ENCODE data around the gene GPR143.

The GPR143 gene

DNA sequence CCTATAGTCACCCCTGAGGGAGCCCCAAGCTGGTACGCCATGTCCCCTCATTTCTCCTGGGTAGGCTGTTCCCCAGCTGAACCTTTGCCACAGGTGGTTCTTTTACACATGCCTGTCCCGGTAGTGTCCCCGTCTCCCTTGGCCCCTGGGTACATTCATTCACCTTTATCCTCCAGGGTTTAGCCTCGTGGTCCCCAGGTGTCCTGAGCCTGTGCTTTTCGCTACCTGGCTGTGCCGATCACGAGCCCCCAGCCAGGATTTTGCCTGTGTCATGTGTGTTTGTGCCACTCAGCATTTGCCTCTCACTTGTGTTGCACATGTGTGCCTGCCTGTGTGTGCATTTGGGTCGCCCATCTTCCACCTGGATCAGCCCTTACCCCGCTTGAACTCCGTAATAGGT, 57.6 kb downstream of the GPR143 start:
- no peak for TF ChIP-seq FOXP2 (optimal IDR thresholded peaks at IDR 0.05; ENCODE audit: control extremely low read depth, extremely low read length, insufficient read depth)
- TF ChIP-seq POLR2AphosphoS5 (IDR thresholded peaks at IDR 0.05; ENCODE audit: borderline replicate concordance, low read depth, low read length) = no peak
- no peak for TF ChIP-seq EZH2 (IDR thresholded peaks at IDR 0.05)
- Histone ChIP-seq H3K27ac (no peak overlapping the region), H3K4me3 (no peak overlapping the region), H3K36me3 (ENCODE audit: insufficient read depth, low read length) (peaks cover 18% of the 10 kb centered on the region; the same call in 1 of the 2 replicates), H3K9ac (ENCODE audit: insufficient read length) (no peak overlapping the region), H3K9me3 (ENCODE audit: low read depth, low read length) (no peaks in the 10 kb centered on the region)
- no peak for DNase-seq (ENCODE audit: low read depth, low spot score)

DNA sequence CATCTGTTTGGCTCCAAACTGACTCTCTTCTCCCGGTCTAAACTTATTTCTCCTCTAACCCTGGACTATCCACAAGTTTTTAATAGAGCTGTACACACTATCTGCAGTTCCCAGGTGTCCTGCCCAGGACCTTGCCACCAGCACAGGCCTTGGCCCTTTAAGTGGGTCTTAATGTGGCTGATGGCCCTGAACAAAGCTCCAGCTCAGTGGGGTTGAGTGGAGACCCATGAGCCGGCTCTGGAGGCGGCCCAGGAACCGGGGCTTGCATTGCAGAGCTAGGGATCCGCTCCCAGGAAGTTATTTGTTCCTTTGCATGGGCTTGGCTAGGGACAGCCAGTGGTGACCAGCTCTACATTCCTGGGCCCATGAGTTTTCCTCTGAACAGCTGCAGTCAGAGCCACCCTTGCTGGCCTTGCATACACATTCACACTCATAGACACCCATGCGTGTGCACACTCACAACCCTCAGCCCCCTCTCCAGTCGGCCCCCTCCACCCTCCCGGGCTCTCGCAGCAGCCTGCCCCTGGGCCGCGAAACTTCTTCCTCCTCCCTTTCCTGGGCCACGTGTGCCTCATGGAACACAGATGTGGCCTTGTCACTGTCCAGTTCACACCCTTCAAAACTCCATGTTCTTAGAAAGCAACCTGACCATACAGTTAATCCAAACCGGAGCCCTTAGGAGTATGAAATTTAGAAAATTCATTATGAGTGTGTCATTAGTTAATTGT, 58.2 kb downstream of the GPR143 start:
- no peak for DNase-seq (ENCODE audit: low read depth, low spot score)
- Histone ChIP-seq H3K9me3 (ENCODE audit: low read depth, low read length) (no peaks in the 10 kb centered on the region), H3K36me3 (ENCODE audit: insufficient read depth, low read length) (peaks cover 18% of the 10 kb centered on the region; the same call in 1 of the 2 replicates), H3K4me3 (no peak overlapping the region), H3K9ac (ENCODE audit: insufficient read length) (no peak overlapping the region), H3K27ac (no peak overlapping the region)
- TF ChIP-seq POLR2AphosphoS5 (IDR thresholded peaks at IDR 0.05; ENCODE audit: borderline replicate concordance, low read depth, low read length) (no peak), EZH2 (IDR thresholded peaks at IDR 0.05) (no peak), FOXP2 (optimal IDR thresholded peaks at IDR 0.05; ENCODE audit: control extremely low read depth, extremely low read length, insufficient read depth) (no peak)

DNA sequence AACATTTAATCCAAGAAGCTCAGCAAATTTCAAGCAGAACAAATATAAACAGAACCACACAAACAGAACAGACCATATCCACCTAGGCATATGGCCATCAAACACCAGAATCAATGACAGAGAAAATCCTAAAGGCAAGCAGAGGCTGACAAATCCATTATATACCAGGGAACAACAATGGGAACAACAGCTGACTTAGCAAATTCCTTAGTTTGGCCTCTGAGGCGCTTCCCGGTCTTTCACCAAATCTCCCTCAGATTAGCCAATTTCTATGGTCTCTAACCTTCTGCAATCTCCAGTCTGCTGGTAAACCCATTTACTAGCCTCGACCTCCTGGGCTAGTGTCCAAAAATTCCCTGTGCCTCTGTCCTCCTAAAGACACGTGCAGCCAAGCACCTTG, 59.2 kb downstream of the GPR143 start:
- TF ChIP-seq POLR2AphosphoS5 (IDR thresholded peaks at IDR 0.05; ENCODE audit: borderline replicate concordance, low read depth, low read length) (no peak), FOXP2 (optimal IDR thresholded peaks at IDR 0.05; ENCODE audit: control extremely low read depth, extremely low read length, insufficient read depth) (no peak), EZH2 (IDR thresholded peaks at IDR 0.05) (no peak)
- H3K9ac ChIP-seq (ENCODE audit: insufficient read length) = no peak overlapping the region
- peaks cover 13% of the 10 kb centered on the region; the same call in 1 of the 2 replicates for H3K36me3 ChIP-seq (ENCODE audit: insufficient read depth, low read length)
- H3K9me3 ChIP-seq (ENCODE audit: low read depth, low read length) = no peaks in the 10 kb centered on the region
- no peak overlapping the region for H3K27ac ChIP-seq
- H3K4me3 ChIP-seq = no peak overlapping the region
- no peak for DNase-seq (ENCODE audit: low read depth, low spot score)

DNA sequence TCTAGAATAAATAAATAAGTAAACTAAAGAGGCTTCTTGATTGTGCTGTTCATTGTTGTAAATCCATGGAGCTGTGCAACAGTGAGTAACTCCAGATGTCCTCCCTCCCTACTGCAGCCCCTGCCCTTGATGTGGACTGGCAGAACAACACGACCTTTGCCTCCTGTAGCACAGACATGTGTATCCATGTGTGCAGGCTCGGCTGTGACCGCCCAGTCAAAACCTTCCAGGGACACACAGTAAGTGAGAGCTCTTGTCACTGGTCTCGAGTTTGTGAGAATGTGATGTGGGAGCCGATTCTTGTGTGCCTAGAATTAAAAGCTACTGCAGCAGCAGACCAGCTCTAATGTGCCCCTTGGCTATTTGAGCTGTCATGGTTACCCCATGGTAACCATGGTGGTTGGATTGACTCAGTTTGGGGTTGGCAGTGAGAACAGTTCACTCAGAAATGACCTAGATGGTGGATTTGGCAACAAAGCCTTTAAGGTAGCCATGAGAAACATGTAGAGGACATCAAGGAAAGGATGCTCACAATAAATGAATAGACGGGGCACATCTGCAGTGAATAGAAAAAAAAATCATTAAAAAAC, 60.7 kb downstream of the GPR143 start:
- H3K4me3 ChIP-seq = no peak overlapping the region
- no peaks in the 10 kb centered on the region for H3K9me3 ChIP-seq (ENCODE audit: low read depth, low read length)
- DNase-seq (ENCODE audit: low read depth, low spot score) = no peak
- H3K9ac ChIP-seq (ENCODE audit: insufficient read length) = no peak overlapping the region
- peaks cover 7% of the 10 kb centered on the region; the same call in 1 of the 2 replicates for H3K36me3 ChIP-seq (ENCODE audit: insufficient read depth, low read length)
- H3K27ac ChIP-seq = no peak overlapping the region
- TF ChIP-seq EZH2 (IDR thresholded peaks at IDR 0.05) (no peak), POLR2AphosphoS5 (IDR thresholded peaks at IDR 0.05; ENCODE audit: borderline replicate concordance, low read depth, low read length) (no peak), FOXP2 (optimal IDR thresholded peaks at IDR 0.05; ENCODE audit: control extremely low read depth, extremely low read length, insufficient read depth) (no peak)

DNA sequence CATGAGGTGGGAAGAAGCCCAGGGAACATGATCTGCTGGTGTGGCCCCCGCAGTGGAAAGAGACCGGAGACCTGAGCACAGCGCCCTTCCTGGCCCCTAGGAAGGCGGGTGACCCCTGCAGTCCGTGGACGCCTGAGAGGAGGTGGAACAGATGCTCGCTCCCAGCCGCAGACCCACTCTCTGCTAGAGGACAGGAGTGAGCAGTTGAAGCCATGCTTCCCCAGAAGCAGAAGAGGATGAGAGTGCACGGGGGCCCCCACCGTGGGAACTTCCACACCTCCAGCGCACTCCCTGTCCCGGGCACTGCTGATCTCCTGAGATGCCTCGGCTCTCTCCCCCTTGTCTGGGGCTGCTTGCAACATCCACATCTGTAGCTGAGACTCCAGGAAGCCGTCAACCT, 62.2 kb downstream of the GPR143 start:
- H3K9ac ChIP-seq (ENCODE audit: insufficient read length) = no peak overlapping the region
- no peaks in the 10 kb centered on the region; the same call in 1 of the 2 replicates for H3K36me3 ChIP-seq (ENCODE audit: insufficient read depth, low read length)
- DNase-seq (ENCODE audit: low read depth, low spot score) = no peak
- H3K4me3 ChIP-seq = no peak overlapping the region
- TF ChIP-seq FOXP2 (optimal IDR thresholded peaks at IDR 0.05; ENCODE audit: control extremely low read depth, extremely low read length, insufficient read depth) (no peak), POLR2AphosphoS5 (IDR thresholded peaks at IDR 0.05; ENCODE audit: borderline replicate concordance, low read depth, low read length) (no peak), EZH2 (IDR thresholded peaks at IDR 0.05) (no peak)
- H3K9me3 ChIP-seq (ENCODE audit: low read depth, low read length) = no peaks in the 10 kb centered on the region
- H3K27ac ChIP-seq = no peak overlapping the region

DNA sequence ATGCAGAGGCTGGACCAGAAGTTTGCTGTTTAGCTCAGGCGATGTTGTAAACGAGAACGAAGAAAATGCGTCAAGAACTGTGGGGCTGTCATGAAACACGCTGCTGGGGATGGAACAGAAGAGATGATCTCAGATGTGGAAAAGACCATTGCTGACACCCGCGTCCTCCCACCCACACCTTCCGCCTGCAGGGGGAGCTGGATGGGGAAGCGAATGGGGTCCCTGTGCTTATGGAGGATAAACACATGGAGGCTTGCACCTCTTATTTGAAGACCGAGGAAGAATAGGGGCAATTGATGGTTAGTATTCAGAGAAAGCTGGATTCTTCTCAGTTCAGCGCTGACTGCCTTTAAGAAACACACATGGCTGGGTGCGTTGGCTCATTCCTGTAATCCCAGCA, 63.9 kb downstream of the GPR143 start:
- Histone ChIP-seq H3K36me3 (ENCODE audit: insufficient read depth, low read length) (no peaks in the 10 kb centered on the region; the same call in 1 of the 2 replicates), H3K27ac (no peak overlapping the region), H3K4me3 (no peak overlapping the region), H3K9me3 (ENCODE audit: low read depth, low read length) (no peaks in the 10 kb centered on the region), H3K9ac (ENCODE audit: insufficient read length) (no peak overlapping the region)
- no peak for DNase-seq (ENCODE audit: low read depth, low spot score)
- no peak for TF ChIP-seq FOXP2 (optimal IDR thresholded peaks at IDR 0.05; ENCODE audit: control extremely low read depth, extremely low read length, insufficient read depth)
- no peak for TF ChIP-seq EZH2 (IDR thresholded peaks at IDR 0.05)
- TF ChIP-seq POLR2AphosphoS5 (IDR thresholded peaks at IDR 0.05; ENCODE audit: borderline replicate concordance, low read depth, low read length) = no peak

DNA sequence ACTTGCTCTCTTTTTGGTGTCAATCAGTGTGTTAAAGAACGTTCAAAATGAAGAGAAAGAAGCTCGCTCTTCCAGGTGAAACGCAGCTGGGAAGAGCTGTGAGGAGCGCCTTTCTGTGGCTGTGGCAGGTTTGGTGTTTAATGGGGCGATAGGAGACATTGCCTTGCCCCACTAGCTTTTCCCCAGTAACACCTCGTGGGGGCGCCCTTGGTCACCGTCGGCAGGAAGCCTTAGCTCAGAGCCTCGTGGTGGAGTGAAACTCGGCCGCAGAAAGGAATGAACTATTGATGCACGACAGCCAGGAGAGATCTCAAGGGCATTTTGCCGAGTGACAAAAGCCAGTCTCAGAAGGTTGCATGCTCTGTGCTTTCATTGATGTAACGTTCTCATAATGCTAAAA, 65.1 kb downstream of the GPR143 start:
- no peaks in the 10 kb centered on the region; the same call in 1 of the 2 replicates for H3K36me3 ChIP-seq (ENCODE audit: insufficient read depth, low read length)
- H3K27ac ChIP-seq = no peak overlapping the region
- no peak overlapping the region for H3K9ac ChIP-seq (ENCODE audit: insufficient read length)
- no peak for DNase-seq (ENCODE audit: low read depth, low spot score)
- H3K9me3 ChIP-seq (ENCODE audit: low read depth, low read length) = no peaks in the 10 kb centered on the region
- TF ChIP-seq EZH2 (IDR thresholded peaks at IDR 0.05) = no peak
- no peak for TF ChIP-seq FOXP2 (optimal IDR thresholded peaks at IDR 0.05; ENCODE audit: control extremely low read depth, extremely low read length, insufficient read depth)
- TF ChIP-seq POLR2AphosphoS5 (IDR thresholded peaks at IDR 0.05; ENCODE audit: borderline replicate concordance, low read depth, low read length) = no peak
- no peak overlapping the region for H3K4me3 ChIP-seq

DNA sequence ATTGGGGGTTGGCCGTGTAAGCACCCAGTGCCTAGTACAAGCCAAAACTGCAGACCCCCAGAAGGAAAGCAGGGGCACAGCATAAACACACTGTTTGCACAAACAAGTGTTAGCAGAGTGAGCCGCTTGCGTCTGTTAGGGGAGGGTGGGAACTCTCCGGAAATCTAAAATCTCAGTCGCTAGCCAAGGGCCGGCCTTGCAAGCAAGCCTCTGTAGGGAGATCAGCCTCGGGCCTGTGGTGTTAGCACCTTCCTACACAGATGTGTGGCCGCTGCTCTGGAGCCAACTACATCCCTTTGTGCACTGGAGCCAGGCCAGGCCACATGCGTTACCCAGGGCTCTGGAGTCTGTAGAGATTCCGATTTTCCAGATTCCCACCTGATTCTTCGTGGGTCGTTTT, 67.1 kb downstream of the GPR143 start:
- Histone ChIP-seq H3K4me3 (no peak overlapping the region), H3K9me3 (ENCODE audit: low read depth, low read length) (no peaks in the 10 kb centered on the region), H3K27ac (no peak overlapping the region), H3K9ac (ENCODE audit: insufficient read length) (no peak overlapping the region), H3K36me3 (ENCODE audit: insufficient read depth, low read length) (no peaks in the 10 kb centered on the region; the same call in 1 of the 2 replicates)
- DNase-seq (ENCODE audit: low read depth, low spot score) = no peak
- TF ChIP-seq POLR2AphosphoS5 (IDR thresholded peaks at IDR 0.05; ENCODE audit: borderline replicate concordance, low read depth, low read length) (no peak), FOXP2 (optimal IDR thresholded peaks at IDR 0.05; ENCODE audit: control extremely low read depth, extremely low read length, insufficient read depth) (no peak), EZH2 (IDR thresholded peaks at IDR 0.05) (no peak)

Data from SK-N-MC (cell line).